Smooth muscle cell (in vitro differentiated cells): Measurements from ENCODE around the gene PLS1. TPM values are rescaled to one million over a fixed set of nuclear protein-coding genes. Genes with fewer than 3 reads are reported as not detected.
"Not testable (repeated sequence)": the region's sequence is repeated elsewhere in the genome, so short reads cannot be mapped to it uniquely, and the experiment has no call there.

Experiments
- DNase-seq: peaks from one replicate; lab custom pipeline; 2025; ENCODE audit not compliant: unreplicated experiment; lab: John Stamatoyannopoulos, UW
- H2AFZ ChIP-seq: fragments of 200-600 bp; sonication (generic); 2 replicates; pipeline ENCODE4 v1.6.0; 2016; ENCODE audit warnings: antibody characterized with exemption, low read depth, mild to moderate bottlenecking
- H3F3A ChIP-seq: fragments of 200-600 bp; sonication (generic); 2 replicates; pipeline ENCODE4 v1.6.0; 2017; ENCODE audit warnings: antibody characterized with exemption, low read depth
- H3K27ac ChIP-seq: fragments of 200-600 bp; sonication (generic); 2 replicates; pipeline ENCODE4 v1.5.1; 2016; ENCODE audit warnings: low read depth, mild to moderate bottlenecking
- H3K27me3 ChIP-seq: fragments of 200-600 bp; sonication (generic); 2 replicates; pipeline ENCODE4 v1.6.1; 2016; ENCODE audit warnings: low read depth, mild to moderate bottlenecking
- H3K36me3 ChIP-seq: fragments of 200-600 bp; sonication (generic); 2 replicates; pipeline ENCODE4 v1.5.1; 2016; ENCODE audit warnings: low read depth
- H3K4me1 ChIP-seq: fragments of 200-600 bp; sonication (generic); 2 replicates; pipeline ENCODE4 v1.5.1; 2016; ENCODE audit warnings: low read depth
- H3K4me2 ChIP-seq: fragments of 200-600 bp; sonication (generic); 2 replicates; pipeline ENCODE4 v1.6.0; 2016; ENCODE audit warnings: mild to moderate bottlenecking
- H3K4me3 ChIP-seq: fragments of 200-600 bp; sonication (generic); 2 replicates; pipeline ENCODE4 v1.5.1; 2016; ENCODE audit warnings: mild to moderate bottlenecking
- H3K79me2 ChIP-seq: fragments of 200-600 bp; sonication (generic); 2 replicates; pipeline ENCODE4 v1.6.0; 2016; ENCODE audit warnings: low read depth, mild to moderate bottlenecking
- H3K9ac ChIP-seq: fragments of 200-600 bp; sonication (generic); 2 replicates; pipeline ENCODE4 v1.6.0; 2016; ENCODE audit warnings: low read depth
- H3K9me3 ChIP-seq: fragments of 200-600 bp; sonication (generic); replicated peaks from 2 replicates; pipeline ENCODE4 v1.5.1; 2016; ENCODE audit warnings: low read depth
- H4K20me1 ChIP-seq: fragments of 200-600 bp; sonication (generic); 2 replicates; pipeline ENCODE4 v1.6.0; 2016; ENCODE audit warnings: low read depth
- WGBS: methylation state at CpG from one replicate; pipeline ENCODE4 v1.1.7; 2016; ENCODE audit warnings: low lambda C conversion rate; 5-methylcytosine and 5-hydroxymethylcytosine counted together
- polyA plus RNA-seq: library from polyadenylated mRNA; unstranded; fragments of >200 nt; fragmentation: Nextera tagmentation; extraction: Ambion mirVana; gene quantifications from 2 replicates; pipeline ENCODE4 v1.2.1, GENCODE V29; 2016
- total RNA-seq: library from RNA; depleted of rRNA; stranded (reverse); fragments of >200 nt; gene quantifications from 2 replicates; pipeline ENCODE4 v1.2.3, GENCODE V29; 2014
- TF ChIP-seq, protein P1 (sequence below): fragments of 200-600 bp; sonication (generic); IDR thresholded peaks from 2 replicates; pipeline ENCODE4 v1.5.1; 2017; ENCODE audit warnings: borderline replicate concordance, mild to moderate bottlenecking, antibody characterized with exemption; ENCODE audit not compliant: insufficient read depth, poor library complexity, severe bottlenecking

PLS1 gene
- total and polyA plus RNA-seq, 2 experiments from 2014 or later = 1.9 to 3.1 TPM

DNA sequence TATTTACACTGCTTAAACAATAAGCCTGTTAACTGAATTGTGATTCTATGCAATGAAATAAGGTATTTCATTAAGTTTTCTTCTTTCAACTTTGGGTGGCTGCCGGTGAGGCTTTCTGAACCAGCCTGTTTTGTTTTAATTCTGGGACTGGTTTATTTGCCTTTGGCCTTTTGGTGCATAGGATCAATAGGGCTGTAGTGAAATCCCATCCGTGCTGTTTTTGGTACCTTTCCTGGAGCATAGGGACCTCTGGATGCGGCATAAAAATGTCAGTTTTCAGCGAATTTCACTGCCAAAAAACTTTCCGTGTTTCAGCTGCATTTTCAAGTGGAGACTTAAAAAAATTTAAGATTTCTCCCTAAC is 514 bp downstream of the PLS1 start:
- H3K36me3 ChIP-seq = no peaks in the 10 kb centered on the region
- TF ChIP-seq, protein P1, sequence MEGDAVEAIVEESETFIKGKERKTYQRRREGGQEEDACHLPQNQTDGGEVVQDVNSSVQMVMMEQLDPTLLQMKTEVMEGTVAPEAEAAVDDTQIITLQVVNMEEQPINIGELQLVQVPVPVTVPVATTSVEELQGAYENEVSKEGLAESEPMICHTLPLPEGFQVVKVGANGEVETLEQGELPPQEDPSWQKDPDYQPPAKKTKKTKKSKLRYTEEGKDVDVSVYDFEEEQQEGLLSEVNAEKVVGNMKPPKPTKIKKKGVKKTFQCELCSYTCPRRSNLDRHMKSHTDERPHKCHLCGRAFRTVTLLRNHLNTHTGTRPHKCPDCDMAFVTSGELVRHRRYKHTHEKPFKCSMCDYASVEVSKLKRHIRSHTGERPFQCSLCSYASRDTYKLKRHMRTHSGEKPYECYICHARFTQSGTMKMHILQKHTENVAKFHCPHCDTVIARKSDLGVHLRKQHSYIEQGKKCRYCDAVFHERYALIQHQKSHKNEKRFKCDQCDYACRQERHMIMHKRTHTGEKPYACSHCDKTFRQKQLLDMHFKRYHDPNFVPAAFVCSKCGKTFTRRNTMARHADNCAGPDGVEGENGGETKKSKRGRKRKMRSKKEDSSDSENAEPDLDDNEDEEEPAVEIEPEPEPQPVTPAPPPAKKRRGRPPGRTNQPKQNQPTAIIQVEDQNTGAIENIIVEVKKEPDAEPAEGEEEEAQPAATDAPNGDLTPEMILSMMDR = no peak
- H3K9ac ChIP-seq = no peak overlapping the region
- H3K79me2 ChIP-seq = no peaks in the 10 kb centered on the region
- H3K4me2 ChIP-seq = peak overlapping the region; percentile 90
- WGBS = 14% methylated on average over 5 of the region's 5 CpGs
- H3K4me3 ChIP-seq = peak overlapping the region; percentile 61
- H4K20me1 ChIP-seq = no peaks in the 10 kb centered on the region
- no peaks in the 10 kb centered on the region for H3K9me3 ChIP-seq
- H3K27me3 ChIP-seq = peaks cover 5% of the 10 kb centered on the region
- peaks cover 11% of the 10 kb centered on the region for H3K4me1 ChIP-seq
- peak overlapping the region; percentile 92 for H2AFZ ChIP-seq
- H3K27ac ChIP-seq = no peak overlapping the region
- H3F3A ChIP-seq = peaks cover 2% of the 10 kb centered on the region
- DNase-seq = no peak

DNA sequence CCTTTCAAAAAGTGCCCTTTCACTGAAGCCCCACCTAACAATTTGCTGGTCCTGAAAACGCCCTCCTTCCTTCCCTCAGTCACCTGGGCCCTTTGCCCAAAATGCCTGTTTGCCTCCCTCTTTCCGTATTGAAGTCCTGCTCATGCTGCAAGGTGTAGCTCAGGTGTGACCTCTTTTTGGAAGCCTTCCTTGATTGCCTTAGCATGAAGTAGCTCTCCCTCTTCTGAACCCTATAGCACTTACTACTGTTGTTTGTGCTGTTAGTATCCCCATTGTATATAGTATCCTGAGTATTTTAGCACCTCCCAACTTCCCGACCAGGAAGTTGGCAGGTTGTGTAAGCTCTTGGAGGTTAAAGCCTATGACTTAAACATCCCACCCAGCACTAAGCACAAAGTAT is 1.7 kb downstream of the PLS1 start:
- Histone ChIP-seq H3K4me3 (no peak overlapping the region), H3K4me2 (no peak overlapping the region), H3K9ac (no peak overlapping the region), H3K9me3 (no peaks in the 10 kb centered on the region), H3K79me2 (no peaks in the 10 kb centered on the region), H3K4me1 (peaks cover 11% of the 10 kb centered on the region), H2AFZ (no peak overlapping the region), H3K27me3 (peaks cover 5% of the 10 kb centered on the region), H3F3A (peaks cover 2% of the 10 kb centered on the region), H3K36me3 (no peaks in the 10 kb centered on the region), H4K20me1 (no peaks in the 10 kb centered on the region), H3K27ac (no peak overlapping the region)
- no peak for DNase-seq
- TF ChIP-seq, protein P1 = no peak
- WGBS = 64% methylated on average over 3 of the region's 3 CpGs

DNA sequence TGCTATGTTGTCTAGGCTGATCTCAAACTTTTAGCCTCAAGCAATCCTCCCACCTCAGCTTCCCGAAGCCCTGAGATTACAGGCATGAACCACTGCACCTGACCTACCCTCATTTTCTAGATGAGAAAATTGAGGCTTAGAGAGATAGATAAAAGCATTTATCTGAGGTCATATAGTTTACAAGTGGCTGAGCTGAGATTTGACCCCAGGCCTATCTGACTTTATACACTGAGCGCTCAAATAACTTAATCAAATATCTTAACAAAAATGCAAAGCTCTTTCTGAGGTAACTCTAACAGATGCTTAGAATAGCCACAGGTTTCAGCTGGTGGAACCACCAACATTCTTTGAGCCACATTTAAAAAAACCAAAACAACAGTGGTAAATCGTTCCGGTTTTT is 5.5 kb downstream of the PLS1 start:
- TF ChIP-seq, protein P1 = no peak
- H3K27ac ChIP-seq = no peak overlapping the region
- H3K9ac ChIP-seq = no peak overlapping the region
- H3K36me3 ChIP-seq = no peaks in the 10 kb centered on the region
- no peaks in the 10 kb centered on the region for H3K9me3 ChIP-seq
- H3K4me2 ChIP-seq = no peak overlapping the region
- no peak overlapping the region for H2AFZ ChIP-seq
- no peaks in the 10 kb centered on the region for H4K20me1 ChIP-seq
- peaks cover 5% of the 10 kb centered on the region for H3K4me1 ChIP-seq
- no peaks in the 10 kb centered on the region for H3F3A ChIP-seq
- peaks cover 5% of the 10 kb centered on the region for H3K27me3 ChIP-seq
- 89% methylated on average over 4 of the region's 4 CpGs for WGBS
- H3K79me2 ChIP-seq = no peaks in the 10 kb centered on the region
- H3K4me3 ChIP-seq = no peak overlapping the region
- DNase-seq = no peak

DNA sequence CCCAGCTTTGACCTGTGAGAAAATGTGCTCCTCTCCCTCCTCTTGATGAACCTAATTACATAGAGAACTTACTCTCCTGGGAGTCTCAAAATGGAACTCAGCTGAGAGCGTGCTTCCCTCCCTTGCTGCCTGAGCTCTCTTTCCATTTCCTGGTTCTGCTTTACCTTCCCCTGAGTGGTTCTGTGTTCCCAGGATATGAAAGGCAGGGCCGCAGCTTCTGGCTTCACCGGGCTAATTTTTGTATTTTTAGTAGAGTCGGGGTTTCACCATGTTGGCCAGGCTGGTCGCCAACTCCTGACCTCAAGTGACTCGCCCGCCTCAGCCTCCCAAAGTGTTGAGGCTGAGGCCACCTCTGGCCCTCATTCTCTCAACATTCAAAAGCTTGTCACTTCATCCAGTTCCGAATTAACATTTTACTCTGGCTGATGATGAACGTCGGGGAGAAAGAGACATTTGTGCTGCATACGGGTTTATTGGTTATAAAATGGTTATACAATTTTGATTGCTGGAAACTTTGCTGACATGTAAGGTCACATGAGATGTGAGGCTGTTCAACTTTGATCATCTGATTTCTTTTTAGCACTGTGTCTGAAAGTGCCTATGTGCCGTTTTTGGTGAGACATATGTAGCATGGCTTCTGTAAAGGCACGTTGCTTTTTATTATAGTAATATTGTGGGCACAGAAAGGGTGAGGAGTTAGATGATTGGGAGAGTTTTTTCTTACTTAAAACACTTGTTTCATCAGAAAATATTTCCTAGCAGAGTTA is 6.6 kb downstream of the PLS1 start:
- WGBS = 95% methylated on average over 13 of the region's 13 CpGs
- no peaks in the 10 kb centered on the region for H3K79me2 ChIP-seq
- peaks cover under 1% of the 10 kb centered on the region for H3K27me3 ChIP-seq
- no peaks in the 10 kb centered on the region for H3F3A ChIP-seq
- H3K9me3 ChIP-seq = no peaks in the 10 kb centered on the region
- no peaks in the 10 kb centered on the region for H3K36me3 ChIP-seq
- H2AFZ ChIP-seq = no peak overlapping the region
- no peaks in the 10 kb centered on the region for H3K4me1 ChIP-seq
- no peak overlapping the region for H3K9ac ChIP-seq
- TF ChIP-seq, protein P1 = no peak
- no peak overlapping the region for H3K4me2 ChIP-seq
- H3K27ac ChIP-seq = no peak overlapping the region
- H4K20me1 ChIP-seq = no peaks in the 10 kb centered on the region
- no peak overlapping the region for H3K4me3 ChIP-seq
- no peak for DNase-seq

DNA sequence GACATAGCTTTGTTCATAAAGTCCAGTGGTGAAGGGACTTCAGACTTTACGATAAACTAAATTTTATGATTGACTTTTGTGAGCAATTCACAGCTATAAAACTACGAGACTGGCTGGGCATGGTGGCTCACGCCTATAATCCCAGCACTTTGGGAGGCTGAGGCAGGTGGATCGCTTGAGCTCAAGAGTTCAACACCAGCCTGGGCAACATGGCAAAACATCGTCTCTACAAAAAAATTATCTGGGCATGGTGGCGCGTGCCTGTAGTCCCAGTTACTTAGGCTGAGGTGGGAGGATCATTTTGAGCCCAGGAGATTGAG is 7.2 kb downstream of the PLS1 start:
- H3K4me2 ChIP-seq, H3K27me3 ChIP-seq, H4K20me1 ChIP-seq, H3K36me3 ChIP-seq, H3F3A ChIP-seq, H3K27ac ChIP-seq, DNase-seq, H3K4me3 ChIP-seq, H3K9ac ChIP-seq, H3K9me3 ChIP-seq, H2AFZ ChIP-seq, H3K4me1 ChIP-seq, H3K79me2 ChIP-seq: not testable (repeated sequence)
- WGBS = 91% methylated on average over 7 of the region's 7 CpGs
